ENCODE measurements around the gene MX1.

The MX1 gene, protein sequence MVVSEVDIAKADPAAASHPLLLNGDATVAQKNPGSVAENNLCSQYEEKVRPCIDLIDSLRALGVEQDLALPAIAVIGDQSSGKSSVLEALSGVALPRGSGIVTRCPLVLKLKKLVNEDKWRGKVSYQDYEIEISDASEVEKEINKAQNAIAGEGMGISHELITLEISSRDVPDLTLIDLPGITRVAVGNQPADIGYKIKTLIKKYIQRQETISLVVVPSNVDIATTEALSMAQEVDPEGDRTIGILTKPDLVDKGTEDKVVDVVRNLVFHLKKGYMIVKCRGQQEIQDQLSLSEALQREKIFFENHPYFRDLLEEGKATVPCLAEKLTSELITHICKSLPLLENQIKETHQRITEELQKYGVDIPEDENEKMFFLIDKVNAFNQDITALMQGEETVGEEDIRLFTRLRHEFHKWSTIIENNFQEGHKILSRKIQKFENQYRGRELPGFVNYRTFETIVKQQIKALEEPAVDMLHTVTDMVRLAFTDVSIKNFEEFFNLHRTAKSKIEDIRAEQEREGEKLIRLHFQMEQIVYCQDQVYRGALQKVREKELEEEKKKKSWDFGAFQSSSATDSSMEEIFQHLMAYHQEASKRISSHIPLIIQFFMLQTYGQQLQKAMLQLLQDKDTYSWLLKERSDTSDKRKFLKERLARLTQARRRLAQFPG
- total RNA-seq, result 109 to 122 reads per million in 2 donors

DNA sequence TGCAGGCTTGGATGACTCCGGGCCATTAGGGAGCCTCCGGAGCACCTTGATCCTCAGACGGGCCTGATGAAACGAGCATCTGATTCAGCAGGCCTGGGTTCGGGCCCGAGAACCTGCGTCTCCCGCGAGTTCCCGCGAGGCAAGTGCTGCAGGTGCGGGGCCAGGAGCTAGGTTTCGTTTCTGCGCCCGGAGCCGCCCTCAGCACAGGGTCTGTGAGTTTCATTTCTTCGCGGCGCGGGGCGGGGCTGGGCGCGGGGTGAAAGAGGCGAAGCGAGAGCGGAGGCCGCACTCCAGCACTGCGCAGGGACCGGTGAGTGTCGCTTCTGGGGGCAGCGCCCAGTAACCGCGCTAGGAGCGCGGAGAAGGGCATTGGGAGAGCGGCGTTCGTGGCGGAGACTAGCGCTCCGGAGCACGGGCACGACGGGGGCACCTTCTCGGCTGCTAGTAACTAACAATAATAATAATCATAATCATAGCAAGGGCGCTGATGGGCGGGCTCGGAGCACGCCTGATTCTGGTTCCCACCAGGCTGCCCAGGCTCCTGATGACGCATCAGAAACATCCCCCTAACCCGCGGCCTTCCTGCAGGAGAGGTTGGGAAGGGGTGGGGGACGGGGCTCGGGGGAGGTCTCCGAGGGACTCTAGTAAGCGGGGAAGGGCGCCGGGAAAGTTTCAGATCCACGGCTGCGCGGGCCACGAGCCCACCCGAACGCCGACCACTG is at the start of gene MX1:
Gene MX1, plus strand, starts transcription at position 286 of the 722 bp plus-strand sequence. CDS start 5,832 bp downstream, outside the sequence.
- DNase-seq, result peak; percentile 63 to 85 (median 78)

DNA sequence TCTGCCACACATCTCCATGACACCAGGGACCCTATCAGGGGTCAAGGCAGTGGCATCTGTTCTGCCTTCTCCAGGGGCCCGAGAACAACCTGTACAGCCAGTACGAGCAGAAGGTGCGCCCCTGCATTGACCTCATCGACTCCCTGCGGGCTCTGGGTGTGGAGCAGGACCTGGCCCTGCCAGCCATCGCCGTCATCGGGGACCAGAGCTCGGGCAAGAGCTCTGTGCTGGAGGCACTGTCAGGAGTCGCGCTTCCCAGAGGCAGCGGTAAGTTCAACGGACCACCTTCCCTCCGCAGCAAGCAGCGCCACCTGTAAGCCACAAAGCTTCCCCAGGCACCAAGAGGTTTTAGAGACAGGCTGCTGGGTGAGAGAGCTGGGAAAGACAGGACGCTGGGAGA is 48.3 kb upstream of the MX1 start:
- DNase-seq, result no peak

DNA sequence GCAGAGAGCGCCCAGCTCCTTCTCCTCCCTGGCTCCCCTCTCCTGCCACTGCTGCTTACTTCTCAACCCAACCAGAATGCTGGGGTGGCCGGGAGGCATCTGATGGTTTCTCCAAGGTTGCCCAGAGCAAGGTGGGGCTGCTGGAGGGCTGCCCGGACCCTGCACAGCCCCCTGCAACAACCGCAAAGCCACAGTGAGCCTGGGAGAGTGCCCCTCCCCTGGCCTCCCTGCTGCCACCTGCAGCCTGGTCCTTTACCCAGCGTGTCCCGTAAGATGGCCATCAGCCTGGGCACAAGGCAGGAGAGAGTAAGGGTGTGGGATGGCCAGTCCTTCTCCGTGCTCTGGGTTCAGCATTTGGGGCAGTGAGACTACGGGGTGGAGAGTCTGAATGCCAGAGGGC is 47.2 kb upstream of the MX1 start:
- no peak for DNase-seq

DNA sequence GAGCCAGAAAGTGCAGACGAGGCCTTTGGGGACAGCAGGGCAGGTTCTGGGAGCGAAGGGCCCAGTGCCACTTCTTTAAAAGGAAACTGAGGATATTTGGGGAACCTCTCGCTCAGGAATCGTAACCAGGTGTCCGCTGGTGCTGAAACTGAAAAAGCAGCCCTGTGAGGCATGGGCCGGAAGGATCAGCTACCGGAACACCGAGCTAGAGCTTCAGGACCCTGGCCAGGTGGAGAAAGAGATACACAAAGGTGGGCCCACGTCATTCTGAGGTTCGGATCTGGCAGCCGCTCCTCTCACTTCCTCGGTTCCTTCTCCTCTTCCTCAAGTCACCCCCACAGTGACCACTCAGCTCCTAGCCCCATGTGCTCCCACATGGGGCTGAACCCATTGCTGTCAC is 46.1 kb upstream of the MX1 start:
- DNase-seq, result no peak

DNA sequence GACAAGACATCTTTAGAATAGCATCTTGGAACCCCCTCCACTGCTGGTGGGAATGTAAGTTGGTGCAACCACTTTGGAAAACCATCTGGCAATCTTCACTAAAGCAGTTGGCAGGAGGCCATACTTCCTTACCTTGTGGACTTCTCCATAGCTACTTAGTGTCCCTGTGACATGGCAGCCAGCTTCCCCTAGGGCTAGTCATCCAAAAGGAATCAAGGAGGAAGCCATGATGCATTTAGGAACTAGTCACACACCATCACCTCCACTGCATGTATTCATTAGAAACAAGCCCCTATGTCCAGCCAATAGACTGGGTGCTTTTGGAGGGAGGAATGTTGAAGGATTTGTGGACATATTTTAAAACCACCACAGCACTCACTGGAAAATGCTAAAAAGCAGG is 44.3 kb upstream of the MX1 start:
- DNase-seq, result no peak

DNA sequence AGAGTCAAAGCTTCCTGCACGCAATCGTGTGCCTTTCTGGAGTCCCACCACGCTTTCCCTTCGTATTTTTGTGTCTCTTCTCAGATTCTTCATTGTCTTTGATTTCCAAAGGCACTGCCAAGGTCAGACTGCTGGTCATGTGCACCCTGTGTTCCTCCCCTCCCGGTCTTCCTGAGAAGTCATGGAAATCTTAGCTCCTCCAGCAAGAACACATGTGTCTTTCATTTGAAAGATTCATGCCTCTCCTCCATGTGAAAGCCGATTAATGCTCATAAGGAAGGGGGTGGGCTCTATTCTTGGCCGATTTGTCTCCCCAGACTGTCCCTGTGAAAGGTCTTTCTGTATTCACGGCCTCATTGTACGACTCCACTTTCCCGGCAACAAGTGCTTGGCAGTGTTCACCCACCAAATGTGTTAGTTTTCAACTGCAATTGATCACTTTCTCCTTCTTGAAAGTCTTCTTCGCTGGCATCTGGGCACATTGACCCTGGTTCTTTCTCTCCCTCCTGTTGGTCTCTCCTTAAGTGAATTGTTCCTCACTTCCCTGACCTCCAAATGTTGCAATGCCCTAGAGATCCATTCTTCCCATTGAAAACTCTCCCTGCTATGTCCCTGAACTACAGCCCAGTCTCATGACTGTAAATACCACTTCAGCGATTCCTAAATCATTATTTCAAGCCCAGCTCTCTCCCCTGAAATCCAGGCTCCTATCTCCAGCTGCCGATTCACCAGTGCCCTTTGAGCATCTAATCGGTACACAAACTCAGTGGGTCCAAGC is 38.8 kb upstream of the MX1 start:
- no peak for DNase-seq

DNA sequence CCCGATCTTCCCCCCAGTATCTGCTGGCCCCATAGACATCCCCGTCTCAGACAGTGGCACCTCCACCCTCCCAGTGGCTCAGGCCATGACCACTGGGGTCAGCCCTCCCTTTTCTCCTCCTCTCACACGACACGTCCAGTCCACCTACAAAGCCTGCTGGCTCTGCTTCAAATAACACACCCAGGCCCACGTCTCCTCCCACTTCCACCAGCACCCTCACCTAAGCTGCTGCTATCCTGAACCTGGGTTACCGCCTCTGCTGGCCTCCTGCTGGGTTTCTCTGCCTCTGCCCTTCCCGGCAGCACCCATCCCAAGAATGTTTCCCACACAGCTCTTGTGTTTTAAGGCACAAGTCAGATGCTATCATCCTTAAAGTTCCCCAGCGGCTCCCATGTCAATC is 38.2 kb upstream of the MX1 start:
- DNase-seq, result no peak

DNA sequence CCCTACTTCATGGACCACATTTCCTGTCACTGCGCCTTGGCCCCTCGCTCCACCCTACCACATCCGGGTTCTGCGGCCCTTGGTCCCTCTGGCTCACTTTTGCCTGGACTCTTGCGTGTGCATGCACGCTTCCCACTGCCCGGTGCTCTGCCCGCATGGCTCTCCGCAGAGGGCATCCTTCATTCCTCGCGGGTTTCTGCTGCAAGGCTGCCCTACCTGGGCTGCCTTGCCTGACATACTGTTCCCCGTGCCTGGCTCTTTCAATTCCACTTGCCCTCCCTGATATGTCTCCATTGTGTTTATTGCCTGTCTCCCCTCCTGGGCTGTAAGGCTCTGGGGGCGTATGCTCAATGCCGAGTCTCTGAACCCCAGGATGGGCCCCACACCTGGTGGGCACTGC is 37.8 kb upstream of the MX1 start:
- no peak for DNase-seq

DNA sequence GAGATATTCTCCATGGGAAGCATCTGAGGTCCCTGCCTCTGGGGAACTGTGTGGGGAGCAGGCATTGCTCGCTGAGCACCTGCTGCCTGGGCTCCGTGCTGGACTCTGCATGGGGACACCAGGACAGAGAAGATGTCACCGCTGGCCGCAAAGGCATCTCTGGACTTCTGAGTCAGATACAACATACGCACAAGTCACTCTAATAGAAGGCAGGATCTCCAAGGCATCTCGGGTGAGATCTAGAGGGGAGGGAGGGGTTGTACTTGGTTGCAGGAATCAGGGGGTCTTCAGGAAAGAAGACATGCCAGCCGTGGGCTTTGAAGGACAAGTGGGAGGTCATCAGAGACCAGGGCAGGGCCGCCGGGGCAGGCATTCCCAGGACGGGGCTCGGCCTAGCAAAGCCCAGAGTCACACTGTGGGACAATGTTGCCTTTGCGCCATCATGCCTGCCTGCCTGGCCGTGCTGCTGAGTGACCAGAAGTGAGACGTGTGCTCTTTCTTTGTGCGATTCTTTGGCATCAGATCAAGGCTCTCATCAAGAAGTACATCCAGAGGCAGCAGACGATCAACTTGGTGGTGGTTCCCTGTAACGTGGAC is 35.9 kb upstream of the MX1 start:
- no peak for DNase-seq

DNA sequence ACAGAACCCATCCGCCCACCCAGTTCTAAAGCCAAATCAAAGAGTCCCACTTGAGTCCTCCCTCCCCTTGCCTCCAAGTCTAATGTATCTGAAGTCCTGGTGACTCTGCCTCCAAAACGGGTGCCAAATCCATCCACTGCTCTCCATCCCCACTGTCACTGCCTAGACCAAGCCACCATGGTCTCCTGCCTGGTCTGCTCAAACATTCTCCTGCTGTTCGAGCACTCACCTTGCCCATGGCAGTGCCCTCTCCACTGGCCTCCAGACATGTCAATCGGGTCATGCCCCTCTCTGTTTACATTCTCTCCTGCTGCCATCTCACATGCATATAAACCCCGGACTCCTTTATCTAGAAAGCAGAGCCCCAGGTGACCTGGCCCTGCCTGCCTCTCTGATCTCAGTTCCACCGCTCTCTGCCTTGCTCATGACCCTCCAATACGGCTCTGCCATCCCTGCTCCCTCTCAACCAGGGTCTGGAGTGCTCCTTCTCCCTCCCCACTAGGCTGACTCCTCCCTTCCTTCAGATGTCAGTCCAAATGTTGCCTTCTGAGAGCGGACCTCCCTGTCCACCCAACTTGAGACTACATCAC is 32.1 kb upstream of the MX1 start:
- no peak for DNase-seq

DNA sequence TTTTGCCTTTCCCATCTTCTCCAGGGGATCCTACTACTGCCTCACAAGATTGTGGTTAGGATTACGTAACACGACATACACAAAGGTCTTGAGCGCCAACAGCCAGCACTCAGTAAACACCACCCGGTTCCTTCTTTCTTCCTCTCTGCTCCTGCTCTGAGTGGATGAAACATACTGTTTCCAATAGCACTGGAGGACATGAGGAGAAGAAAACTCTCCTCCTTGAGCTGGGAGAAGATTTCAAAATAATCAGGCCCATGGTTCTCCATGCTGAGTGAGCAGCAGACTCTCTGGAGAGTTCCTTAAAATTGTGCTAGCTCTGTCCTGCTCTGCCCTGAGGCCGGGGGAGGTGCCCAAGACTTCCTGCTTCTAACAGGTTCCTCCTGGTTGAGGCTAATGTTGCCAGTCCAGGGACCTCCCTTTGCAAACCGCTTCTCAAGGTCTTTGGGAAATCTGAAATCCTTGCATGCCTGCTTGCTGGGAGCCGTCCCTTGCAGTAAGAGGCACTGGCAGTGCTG is 29.4 kb upstream of the MX1 start:
- DNase-seq, result no peak

DNA sequence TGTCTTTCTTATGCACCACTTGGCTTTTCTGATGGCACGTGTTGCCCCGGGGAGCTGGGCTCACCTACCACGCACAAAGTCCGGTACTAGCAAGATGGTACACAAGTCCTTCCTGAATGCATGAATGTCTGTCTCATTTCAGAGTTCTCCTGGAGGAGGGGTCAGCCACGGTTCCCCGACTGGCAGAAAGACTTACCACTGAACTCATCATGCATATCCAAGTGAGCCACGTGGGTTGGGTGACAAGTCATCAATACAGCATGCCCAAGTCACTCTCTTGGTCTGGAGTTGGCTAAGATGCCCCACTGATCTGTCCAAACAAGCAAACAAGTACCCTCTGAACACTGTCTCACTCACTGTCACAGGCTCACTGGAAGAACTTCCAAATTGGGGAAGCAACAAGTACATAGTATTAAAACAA is 28.6 kb upstream of the MX1 start:
- DNase-seq, result no peak

DNA sequence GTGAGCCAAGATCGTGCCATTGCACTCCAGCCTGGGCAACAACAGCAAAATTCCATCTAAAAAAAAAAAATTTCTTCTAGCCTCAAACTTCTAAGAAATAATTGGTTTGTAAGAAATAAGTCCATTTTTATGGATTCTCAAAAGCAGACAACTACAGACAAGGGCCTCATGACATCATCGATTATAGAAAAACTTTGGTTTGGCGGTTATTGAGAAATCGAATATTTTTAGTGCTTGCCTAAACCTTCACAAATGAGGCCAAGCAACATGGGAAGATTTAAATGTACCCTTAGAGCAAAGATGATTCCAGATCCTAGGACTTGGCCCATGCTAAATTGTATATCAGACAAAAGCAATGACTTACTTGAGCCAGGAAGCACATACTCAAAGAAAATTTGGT is 27.8 kb upstream of the MX1 start:
- no peak for DNase-seq

DNA sequence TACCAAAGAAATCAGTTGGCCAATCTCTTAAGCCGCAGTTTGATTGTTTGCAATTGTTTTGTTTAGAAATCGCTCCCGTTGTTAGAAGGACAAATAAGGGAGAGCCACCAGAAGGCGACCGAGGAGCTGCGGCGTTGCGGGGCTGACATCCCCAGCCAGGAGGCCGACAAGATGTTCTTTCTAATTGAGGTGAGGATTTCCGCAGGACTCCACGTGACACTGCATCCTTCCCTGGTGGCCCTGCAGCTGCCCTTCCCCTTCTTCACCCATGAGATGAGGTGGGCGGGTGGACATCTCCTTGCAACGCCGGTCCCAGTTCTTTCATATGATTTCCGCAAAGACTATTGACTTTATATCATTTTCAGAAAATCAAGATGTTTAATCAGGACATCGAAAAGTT is 27.2 kb upstream of the MX1 start:
- no peak for DNase-seq

DNA sequence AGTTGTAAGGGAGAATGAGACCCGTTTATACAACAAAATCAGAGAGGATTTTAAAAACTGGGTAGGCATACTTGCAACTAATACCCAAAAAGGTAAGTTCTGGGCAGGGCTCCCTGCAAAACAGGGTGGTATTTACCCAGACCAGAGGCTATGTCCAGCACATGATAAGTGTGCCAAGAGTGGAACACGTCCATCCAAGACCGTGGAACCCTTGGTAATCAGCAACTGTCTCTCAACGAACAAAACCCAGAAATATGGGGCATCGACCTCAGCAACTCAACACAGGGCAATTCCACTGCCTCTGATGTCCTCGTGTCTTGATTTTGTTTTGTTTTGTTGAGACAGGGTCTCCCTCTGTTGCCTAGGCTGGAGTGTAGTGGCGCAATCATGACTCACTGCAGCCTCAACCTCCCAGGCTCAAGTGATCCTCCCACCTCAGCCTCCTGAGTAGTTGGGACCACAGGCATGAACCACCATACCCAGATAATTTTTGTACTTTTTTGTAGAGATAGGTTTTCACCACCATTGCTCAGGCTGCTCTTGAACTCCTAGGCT is 26.7 kb upstream of the MX1 start:
- no peak for DNase-seq

DNA sequence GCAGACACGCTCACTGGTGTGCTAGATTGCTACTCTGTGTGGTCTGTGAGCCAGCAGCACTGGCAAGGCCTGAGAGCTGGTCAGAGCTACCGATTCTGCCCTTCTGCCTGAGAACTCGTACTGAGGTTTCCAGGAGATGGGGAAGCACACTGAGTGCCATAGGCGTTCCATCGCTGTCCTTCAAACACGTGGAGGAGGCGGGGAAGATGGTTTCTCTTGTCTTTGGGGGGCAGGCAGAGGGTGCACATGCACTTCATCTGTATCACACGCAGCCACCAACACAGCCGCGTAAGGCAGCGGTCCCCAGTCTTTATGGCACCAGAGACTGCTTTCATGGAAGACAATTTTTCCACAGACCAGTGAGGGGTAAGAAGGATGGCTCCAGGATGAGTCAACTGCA is 23.8 kb upstream of the MX1 start:
- DNase-seq, result no peak

DNA sequence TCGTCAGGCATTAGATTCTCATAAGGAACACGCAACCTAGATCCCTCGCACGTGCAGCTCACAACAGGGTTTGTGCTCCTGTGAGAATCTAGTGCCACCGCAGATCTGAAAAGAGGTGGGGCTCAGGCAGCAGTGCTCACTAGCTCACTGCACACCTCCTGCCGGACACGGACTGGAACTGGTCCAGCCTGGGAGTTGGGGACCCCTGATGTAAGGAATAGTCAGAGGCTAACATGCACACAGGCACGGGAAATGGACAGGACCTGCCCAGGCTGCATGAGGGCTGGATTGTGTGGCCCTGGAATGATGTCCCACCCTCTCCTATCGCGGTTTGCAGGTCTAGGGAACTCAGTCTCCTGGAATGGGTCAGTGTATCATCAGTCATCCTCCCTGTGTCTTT is 23.2 kb upstream of the MX1 start:
- DNase-seq, result no peak

DNA sequence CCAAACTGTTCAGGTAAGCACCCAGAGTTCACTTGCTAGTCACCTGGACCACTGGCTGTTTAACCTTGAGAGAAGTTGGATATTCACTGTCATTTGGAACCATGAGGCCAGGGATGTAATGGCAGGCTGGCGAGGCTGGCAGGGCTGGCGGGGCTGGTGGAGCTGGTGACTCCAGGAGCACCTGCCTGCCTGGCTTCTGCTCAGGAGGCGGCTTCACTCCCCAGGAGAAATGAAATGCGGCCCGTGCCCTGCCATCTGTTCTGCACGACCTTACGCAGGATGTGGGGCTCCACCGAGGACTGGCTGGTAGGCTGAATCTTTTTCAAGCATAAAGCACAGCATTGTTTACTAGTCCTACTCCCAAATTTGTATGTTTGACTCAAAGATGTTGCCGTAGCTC is 22.7 kb upstream of the MX1 start:
- DNase-seq, result no peak

DNA sequence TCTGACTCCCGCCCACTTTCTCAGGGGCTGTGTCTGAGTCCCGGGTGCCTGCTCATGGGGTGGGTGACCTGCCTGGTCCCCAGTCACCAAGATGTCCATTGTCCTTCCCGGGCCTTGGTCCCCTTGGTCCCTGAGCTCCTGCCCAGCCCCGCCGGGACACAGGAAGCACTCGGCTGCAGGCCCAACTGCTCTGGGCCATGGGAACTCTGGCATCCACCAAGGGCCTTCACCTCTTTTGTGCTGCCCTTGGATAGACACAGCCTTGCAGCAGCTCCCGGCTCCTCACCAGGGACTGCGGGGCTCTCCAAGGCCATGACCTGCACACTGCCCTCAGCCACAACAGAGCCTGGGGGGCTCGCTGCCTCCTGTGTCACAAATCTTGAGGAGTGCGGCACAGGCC is 22.1 kb upstream of the MX1 start:
- no peak for DNase-seq

DNA sequence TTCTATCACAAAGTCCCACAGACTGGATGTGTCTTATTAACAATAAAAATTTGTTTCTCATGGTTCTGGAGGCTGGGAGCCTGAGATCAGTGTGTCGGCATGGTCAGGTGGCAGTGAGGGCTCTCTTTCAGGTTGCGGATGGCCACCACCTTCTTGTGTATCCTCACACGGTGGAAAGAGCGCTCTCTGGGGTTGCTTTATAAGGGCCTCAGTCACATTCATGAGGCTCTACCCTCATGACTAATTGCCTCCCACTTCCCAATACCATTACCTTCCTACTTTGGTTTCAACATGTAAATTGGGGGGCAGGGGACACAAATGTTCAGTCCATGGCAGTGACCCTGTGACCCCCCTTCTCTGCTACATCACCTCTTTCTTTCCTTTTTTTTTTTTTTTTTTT is 20.7 kb upstream of the MX1 start:
- DNase-seq, result no peak

DNA sequence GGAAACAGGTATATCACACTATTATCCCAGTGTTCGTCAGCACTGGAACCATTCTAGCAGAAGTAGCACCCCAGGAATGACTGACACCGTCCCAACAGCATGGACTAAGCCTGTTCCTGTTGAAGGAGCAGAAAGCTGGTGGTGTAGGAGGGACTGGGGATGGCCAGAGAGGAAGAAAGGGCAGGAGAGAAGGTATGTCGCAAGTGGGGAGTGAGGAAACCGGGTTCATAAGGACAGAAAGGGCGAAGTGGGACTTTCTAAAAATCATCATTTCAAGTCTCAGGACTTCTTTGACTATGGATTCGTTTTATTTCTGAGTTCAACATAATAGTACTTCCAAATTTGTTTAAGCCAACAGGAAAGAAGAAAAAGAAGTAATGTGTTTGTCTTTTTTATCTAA is 19.7 kb upstream of the MX1 start:
- DNase-seq, result no peak

Data from T-helper 2 cell (primary cell).